Stimulated activated CD4-positive, alpha-beta T cell treated with anti-CD3 and anti-CD28 coated beads, Interleukin-15, amount 100 ng/mL, for 1 hour (primary cell): ENCODE measurements around the gene LRP1B.
"Not testable (repeated sequence)": the region's sequence is repeated elsewhere in the genome, so short reads cannot be mapped to it uniquely, and the experiment has no call there.

Experiments used
- DNase-seq, 2 donors: peaks; one replicate each; pipeline ENCODE4 v3.0.0-alpha.2; 2020; ENCODE audit warnings: low read depth in 1 of 2, low spot score in 1 of 2

Gene LRP1B

DNA sequence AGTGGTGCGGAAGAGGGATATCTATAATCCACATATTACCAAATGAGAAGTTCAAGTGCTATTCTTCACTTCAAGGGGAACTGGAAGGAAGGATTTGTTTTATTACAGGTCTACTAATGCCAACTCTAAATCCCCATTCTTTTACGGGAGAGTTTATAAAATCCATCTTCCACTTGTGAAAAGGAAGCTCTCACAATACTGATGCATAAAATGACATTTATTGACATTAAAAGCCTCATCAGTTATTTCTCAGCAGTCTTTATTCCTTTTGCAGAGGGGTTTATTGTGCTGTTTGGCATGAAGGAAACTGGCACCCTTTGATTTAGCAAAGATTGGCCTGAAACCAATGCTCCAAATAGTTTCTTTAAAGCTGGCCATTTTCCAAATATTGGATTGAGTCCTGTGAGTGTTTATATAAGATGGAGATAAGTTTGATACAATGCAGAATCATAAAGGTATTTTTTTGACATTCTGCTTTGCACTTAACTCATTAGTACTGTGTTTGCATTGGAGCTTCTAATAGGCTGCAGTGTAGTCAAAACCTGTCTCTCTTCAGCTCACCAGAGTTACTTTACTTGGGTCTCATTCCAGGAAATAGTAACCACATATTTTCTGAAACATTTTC lies 26.6 kb downstream of the LRP1B start:
- DNase-seq = no peak

DNA sequence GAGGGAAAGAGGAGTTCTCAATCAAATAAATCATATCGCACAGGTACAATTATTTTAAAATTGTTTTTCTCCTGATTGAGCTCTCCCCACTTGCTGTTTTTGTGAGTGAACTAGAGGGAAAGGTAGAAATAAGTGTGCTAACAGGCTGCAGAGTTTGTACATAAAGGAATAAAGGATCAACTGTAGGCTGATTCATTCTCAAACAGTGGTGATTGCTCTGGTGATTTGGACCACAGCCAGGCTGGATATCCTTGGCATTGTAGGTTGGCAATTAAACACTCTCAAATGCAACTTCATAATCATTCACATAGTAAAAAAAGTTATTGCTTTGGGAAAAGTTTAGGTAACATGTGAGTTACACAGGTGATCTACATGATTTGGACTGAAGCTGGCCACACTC lies 29.8 kb downstream of the LRP1B start:
- DNase-seq = no peak

DNA sequence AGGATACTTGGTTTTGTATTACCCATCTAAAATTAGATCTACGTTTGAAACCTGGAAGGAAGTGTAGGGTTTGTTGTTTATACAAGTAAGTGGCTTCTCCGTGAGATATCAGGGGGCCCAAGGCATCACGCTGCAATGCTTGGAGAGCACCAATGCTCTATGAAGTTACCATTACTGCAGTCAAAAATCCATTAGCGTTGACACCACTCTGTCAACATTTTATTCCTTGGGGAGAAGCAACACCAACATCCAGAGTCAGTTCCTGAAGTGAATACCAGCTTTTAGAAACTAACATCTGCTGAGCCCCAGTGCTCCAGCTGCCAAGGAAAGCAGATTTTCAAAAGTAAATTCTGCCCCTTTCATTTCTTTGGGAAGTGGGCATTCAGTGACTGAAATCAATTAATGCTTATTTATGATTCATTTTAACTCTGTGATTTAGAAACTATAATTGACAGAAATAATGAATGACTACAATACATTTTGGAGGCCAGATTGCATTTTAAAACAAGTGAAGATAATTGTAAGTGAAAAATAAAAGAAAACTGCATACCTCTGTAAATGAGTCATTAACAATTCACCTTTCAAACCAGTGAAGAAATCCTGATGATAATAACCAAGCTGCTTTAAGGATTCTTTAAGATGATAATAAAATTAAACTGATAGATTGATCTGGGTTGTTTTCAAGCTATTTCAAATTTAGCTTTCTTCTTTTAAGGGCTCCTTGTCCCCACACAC lies 30.5 kb downstream of the LRP1B start:
- DNase-seq = no peak

DNA sequence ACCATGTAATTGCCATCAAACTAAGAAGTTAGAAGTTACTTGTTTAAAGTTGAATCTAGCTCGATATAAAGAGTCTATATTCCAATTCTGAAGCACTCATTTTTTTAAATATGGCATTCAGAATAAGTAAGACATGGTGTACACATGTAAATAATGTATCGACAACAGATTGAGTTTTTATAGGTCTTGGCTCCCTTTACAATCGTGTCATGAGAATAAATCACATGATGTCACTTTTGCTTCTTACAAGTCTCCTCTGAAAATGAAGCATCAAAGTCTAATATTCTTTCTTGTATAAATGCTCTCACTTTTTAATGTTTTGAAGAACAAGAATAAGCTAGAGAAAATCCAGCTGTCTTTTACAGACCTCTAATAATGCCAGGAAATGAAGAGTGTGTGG lies 33.1 kb downstream of the LRP1B start:
- DNase-seq = no peak

DNA sequence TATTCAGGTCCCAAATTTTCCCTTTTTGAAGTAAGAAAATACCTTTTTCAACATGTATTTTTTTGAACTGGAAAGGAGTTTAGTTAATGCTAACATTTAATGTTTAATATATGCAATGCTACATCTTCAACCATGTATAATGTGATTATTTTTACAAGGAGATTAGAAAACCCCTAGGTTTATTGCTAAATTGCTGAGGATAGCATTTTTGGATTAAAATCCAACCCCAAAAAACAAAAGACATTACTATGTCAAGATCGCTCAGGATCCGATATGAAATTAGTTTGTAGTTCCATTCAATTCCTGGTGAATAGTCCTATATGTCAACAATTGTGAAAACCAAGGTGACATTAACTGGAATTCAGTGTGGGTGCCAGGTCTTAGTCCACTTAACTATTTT lies 35.2 kb downstream of the LRP1B start:
- DNase-seq = no peak

DNA sequence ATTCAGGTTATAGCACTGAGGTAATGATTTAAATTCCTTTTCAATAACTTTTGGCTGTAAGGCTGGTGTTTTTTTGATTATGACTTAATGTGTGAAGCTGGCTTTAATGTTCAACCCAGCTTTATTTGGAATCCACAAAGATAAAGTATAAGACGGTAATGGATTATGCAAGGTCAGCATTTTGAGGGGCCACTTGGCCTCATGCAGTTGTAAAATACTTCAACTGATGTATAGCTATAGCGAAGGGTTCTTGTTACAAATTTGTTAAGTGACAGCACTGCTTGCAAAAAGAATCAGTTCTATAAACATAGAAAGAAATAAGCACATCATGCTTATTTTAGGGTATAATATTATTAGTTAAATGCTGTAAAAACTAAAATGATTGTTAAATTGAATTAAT lies 36.6 kb downstream of the LRP1B start:
- DNase-seq = no peak

DNA sequence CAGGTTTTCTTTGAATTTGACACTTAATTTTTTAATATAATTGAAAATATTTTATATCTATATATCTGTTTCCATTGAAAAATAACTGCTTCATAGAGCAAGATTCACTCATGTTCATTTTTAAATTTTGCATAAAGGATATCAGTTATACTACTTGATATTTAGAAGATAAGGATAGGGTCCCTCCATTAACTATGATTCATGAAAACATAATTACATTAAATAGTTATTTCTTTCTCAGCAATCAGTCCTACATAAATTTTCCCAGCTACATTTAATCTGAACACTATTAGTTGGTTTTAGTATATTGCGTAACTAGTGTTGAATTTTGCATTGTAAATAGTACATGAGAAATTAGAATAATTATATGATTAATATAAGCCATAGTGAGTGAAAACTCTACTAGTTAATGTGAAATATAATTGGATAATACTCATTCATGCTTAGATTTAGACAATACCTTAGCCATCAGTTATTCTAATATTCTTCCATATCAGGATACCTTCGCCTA lies 42.7 kb downstream of the LRP1B start:
- no peak for DNase-seq

DNA sequence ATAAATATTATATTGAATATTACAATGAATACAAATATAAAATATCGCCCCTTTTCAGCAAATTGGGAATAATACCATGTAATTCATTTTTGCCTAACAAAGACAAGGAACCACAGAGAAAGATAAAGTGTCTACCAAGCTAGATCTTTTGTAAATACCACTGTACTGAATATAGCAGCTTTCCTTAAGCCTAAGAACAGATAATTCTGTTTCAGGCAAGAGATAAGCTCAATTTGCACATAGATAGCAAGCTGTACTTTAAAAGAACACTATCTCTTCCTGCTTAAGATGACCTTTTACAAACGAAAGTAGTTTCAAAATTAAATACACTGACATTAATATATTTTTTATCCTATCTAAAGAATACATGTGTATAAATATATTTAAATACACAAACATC lies 43.2 kb downstream of the LRP1B start:
- not testable (repeated sequence) for DNase-seq

DNA sequence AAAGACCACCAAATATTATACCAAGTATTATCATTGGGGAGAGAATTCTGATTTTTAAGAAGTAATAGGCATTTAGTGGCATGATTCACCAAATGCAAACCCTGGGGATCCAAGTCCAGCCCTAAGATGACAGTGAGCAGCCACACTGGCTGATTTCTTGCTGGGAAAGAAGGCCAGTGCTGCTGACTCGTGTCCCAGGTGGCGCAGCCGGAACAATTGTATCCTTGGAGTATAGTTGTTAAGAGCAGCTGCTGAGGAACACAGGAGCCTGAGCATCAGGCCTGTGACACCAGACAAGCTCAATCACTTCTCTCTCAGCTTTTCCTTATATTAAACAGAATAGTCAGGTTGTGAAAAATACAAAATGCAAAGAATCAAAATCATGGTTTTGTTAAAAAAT lies 48.4 kb downstream of the LRP1B start:
- no peak for DNase-seq

DNA sequence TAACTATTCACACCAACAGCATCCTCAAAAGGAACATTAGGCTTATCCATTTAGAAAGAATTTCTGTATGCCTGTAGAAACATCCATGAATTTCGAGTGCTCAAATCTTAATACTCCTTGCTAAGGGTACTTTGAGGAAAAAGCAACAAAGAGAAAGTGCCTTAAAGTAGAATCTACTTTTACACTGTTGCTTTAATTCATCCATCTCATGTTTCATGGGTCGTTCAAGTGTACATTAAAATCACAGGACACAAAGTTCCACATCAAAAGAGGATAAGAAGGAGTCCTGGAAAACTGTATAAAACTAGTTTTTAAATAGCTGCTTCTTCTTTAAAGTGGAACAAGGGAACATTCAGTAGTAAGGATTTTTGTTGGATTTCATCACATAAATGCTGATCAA lies 54.5 kb downstream of the LRP1B start:
- no peak for DNase-seq

DNA sequence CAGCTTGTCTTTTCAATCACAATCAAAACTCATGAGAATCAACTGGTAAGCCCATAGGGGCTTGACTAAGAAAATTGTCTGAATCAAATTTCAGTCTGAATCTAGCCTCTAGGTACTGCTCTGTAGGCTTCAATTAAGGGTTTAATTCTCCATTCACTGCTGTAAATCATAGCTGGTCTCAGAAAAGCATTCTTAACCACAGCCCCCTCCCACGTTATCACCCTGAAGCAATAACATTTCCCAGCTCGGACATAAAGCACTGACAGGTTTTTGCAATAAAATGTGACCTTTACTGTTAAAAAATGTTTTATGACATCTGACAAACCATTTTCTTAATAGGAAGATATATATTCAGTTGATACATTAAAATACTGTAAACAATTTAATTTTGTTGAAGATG lies 55.0 kb downstream of the LRP1B start:
- DNase-seq = no peak

DNA sequence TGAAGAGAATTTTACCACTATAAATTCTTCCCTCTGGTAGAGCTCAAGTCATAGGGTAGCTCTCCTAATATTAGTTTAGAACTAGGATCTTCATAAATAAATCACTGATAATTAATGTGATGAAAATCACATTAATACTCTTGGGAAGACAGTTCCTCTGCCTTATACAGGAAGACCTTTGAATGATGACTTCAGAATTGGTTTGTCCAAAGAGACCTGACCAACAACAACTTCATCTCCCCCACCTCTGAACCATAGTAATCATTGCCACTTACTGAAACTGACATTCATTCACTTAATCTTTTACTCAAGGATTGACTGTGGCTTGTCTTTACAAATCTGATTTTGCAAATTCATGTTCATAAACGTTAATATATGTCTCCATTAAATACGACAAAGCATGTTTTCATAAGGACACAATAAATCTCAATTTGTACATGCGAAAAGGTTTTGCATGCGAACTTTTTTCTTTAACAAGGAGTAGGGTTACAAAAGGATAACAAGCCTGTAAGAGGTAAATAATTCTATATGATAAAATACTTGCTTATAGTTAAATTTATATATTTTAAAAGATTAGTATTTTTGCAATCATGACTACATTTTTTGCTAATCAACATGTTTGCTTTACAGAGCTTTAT lies 61.4 kb downstream of the LRP1B start:
- DNase-seq = no peak

DNA sequence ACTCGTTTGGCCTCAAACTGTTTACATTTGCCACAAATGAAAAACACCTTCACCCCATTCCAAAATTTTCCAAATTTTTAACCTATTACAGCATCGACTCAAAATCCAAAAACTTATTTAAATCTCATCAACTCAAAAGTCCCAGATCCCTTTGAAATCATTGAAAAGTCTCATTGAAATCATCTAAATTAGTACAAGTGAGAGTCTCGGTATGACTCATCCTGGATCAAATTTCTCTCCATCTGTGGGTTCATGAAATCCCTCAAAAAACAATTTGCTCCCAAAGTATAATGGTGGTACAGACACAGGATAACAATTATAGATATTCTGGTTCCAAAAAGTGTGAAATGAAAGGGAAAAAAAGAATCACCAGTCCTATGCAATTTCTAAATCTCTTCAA lies 65.1 kb downstream of the LRP1B start:
- no peak for DNase-seq

DNA sequence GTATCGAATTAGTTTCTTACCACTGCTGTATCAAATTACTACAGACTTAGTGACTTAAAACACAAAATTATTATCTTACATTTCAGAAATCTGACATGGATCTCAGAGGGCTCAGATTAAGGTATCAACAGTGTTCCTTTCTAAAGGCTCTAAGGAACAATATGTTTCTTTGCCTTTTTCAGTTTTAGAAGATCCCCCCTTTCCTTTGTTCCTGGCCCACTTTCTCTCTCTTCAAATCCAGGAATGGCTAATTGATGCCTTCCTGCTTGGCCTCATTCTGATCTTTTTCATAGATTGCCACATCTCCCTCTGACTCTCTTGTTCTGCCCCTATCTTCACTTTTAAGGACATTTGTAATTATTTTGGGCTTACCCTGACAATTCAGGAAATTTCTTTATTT lies 65.7 kb downstream of the LRP1B start:
- DNase-seq = no peak

DNA sequence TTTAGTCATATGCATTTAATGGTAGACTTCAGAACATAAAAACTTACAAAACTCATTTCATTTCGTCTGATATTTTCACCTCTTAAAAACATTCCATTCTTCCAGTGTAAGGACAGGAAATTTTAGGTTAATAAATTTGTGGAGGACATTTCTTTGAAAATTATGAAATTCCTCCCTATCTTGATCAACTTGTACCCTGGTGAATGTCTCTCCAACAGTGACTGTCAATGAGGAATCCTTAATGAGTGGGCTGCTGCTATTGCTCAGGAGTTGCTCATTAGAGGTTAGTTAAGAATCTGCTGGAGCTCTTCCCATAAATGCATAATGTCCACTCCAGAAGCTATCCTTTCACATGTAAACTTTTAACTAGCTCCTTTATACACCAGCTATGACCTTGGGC lies 69.1 kb downstream of the LRP1B start:
- no peak for DNase-seq

DNA sequence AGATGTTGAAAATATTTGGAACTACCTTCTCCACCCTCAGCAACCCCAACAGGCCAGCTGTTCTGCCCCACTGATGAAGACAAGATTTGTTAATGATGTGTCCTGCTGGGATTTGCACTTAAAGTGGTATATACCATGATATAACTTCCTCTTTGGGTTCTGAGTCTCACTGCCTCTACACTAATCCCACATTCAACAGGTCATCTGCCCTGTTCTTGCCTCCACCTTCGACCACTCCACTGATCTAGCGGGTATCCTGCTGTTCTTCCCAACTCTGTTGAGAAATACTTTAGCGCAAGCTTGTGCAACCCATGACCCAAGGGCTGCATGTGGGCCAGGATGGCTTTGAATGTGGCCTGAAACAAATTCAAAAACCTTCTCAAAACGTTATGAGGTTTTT lies 72.7 kb downstream of the LRP1B start:
- DNase-seq = no peak

DNA sequence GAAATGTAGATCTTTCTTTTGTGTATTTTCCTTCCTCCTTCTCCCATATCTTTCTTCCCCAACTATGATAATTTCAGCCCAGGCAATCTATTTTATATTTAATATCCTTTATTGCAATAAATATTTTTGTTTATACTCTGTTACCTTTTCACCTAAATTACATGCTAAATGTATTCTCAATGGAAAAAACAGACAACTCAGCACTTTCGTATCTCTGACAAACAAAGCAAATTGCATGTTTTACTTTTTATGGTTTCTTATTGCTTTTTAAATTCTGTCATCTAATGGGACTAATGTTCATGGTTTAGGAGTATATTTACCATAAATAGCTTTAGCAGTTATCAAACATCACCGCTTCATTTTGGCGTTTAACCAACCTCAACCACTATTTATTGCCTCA lies 74.0 kb downstream of the LRP1B start:
- no peak for DNase-seq

DNA sequence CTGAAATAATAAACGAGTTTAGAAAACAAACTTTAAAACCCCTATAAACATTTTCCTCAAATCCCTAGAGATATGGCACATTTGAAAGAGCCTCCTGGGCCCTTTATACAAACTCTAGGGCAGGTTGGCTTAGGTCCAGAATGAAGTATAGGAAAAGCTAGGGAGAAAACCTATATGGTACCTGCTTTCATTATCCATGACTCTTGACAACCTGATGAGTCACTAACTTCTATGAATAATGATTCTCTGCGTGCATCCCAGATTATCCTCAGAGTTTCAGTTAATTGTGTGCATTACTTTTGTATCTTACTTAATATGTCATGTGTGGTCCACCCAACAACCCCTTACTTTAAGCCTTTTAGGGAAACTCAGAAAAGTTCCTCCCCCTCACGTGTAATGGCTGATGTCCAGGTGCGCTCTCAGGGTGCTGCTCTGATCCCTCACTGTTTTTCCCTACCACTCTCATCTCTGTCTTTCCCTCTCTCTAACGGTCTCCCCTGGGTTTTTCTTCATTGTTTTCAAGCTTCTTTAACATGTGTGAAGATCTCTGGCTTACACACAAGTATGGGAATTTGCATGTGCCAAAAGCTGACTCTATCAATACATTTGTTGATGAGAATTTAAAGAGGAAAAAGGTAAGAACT lies 78.5 kb downstream of the LRP1B start:
- no peak for DNase-seq

DNA sequence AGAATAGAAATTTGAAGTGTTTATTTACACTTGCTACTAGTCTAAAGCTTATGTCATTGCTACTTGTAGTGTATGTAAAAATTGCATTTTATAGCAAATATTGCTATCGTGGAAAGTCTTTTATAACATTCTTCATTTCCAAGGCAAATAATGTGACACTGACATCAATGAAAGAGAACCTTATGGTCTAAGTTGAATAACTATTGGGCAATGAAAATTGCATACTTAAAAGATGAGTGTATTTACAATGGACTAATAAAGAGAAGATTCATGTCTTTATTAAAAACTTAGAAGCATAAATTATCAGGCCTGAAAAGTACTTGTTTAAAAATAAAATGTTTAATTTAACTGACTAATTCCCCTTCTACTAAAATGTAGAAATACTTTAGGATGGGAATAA lies 82.2 kb downstream of the LRP1B start:
- no peak for DNase-seq

DNA sequence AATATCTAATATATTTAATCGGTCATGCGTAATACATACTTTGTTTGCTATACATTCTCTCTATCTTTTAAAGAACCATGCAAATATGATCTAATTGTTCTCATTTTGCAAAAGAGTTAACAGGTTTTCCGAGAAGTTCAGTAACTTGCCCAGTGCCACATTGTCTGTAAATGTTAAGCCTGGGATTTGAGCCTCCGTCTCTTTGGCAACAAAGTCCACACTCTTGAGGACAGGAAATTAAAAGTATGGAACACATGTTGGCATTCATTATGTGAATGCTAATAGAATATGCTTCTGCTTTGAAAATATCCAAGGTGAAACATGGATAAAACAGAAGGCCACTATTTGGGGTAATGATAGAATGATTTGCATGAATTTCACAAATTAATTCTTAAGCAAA lies 85.2 kb downstream of the LRP1B start:
- DNase-seq = no peak

DNA sequence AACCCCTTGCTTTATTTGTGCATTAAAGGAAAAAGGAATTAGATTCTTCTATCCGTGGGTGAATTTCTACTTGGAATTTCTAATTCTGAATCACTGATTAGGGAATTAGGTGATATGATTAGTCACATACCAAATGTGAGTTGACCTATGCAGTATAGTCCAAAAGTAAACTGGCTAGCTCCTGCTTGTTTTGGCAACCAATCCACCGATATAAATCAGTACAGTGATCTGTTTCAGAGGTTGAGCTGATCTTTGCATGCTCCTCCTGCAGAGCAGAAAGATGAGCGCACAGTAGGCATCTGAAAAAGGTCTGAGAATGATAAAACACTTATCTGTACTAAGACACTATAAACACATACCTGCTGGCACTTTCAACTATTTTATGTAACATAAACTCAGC lies 86.6 kb downstream of the LRP1B start:
- no peak for DNase-seq
